B cell (primary cell): ENCODE results near the gene RNF215.

ENCODE experiments used
- EZH2 ChIP-seq: IDR thresholded peaks from 2 replicates; pipeline ENCODE4 v1.6.1; 2012; ENCODE audit warnings: borderline replicate concordance, low read depth, mild to moderate bottlenecking, moderate library complexity, low read length; ENCODE audit not compliant: insufficient read depth, poor library complexity, severe bottlenecking
- TF ChIP-seq, protein P1 (sequence below): fragments of 200-600 bp; IDR thresholded peaks from one replicate; pipeline ENCODE4 v1.8.0; 2022; ENCODE audit warnings: antibody characterized with exemption, mild to moderate bottlenecking

DNA sequence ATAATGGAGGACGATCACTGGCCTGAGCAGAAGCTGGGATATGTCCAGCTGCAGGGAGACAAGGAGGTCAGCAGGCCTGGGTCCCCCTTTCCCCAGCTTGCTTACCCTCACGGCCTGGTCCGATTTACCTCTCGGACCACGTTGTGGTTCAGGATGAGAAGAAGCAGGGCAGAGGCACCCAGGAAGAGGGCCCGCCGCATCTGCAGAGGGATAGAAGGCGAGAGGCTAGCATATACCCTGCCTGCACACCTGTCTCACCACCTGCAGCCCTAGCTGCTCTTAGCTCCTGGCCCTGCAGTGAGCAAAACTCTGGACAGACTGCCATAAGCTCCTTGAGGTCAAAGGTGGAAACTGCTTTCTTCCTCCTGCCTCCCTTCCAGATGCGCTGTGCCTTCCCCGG lies 1.3 kb downstream of the RNF215 start:
- no peak for TF ChIP-seq EZH2
- TF ChIP-seq, protein P1, sequence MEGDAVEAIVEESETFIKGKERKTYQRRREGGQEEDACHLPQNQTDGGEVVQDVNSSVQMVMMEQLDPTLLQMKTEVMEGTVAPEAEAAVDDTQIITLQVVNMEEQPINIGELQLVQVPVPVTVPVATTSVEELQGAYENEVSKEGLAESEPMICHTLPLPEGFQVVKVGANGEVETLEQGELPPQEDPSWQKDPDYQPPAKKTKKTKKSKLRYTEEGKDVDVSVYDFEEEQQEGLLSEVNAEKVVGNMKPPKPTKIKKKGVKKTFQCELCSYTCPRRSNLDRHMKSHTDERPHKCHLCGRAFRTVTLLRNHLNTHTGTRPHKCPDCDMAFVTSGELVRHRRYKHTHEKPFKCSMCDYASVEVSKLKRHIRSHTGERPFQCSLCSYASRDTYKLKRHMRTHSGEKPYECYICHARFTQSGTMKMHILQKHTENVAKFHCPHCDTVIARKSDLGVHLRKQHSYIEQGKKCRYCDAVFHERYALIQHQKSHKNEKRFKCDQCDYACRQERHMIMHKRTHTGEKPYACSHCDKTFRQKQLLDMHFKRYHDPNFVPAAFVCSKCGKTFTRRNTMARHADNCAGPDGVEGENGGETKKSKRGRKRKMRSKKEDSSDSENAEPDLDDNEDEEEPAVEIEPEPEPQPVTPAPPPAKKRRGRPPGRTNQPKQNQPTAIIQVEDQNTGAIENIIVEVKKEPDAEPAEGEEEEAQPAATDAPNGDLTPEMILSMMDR: no peak
